B cell (primary cell): ENCODE results near the gene TMEM86A. TPM values are rescaled to one million over a fixed set of nuclear protein-coding genes. Genes with fewer than 3 reads are reported as not detected.

ENCODE experiments used
- ATAC-seq: fragments of 200-7000 bp; cut with Tn5 transposase; one replicate; pipeline ENCODE4 v1.10.0; 2021; ENCODE audit warnings: low read depth, mild to moderate bottlenecking, moderate number of reproducible peaks, moderate library complexity
- CTCF ChIA-PET: fragments of 350-600 bp; sonication (Branson Sonifier 250); formaldehyde crosslinking; loops from one replicate; lab custom pipeline; 2021; ENCODE audit warnings: antibody characterized with exemption, inconsistent platforms; lab: Charles Lee
- POLR2A ChIA-PET: fragments of 350-600 bp; sonication (Branson Sonifier 250); formaldehyde crosslinking; loops from one replicate; lab custom pipeline; 2021; ENCODE audit warnings: antibody characterized with exemption; lab: Charles Lee
- DNase-seq: peaks from one replicate; pipeline ENCODE4 v3.0.0; 2013
- H2AFZ ChIP-seq: 2 replicates; pipeline ENCODE4 v1.6.1; 2012; ENCODE audit warnings: mild to moderate bottlenecking, low read depth, low read length; ENCODE audit not compliant: insufficient read depth, poor library complexity, severe bottlenecking
- H3K27ac ChIP-seq, 2 donors: 1 replicate in 1 of 2; 2 replicates in 1 of 2; pipeline ENCODE4 v1.5.1; 2012 to 2013; ENCODE audit warnings: low read length in 2 of 2, mild to moderate bottlenecking in 2 of 2, moderate library complexity in 1 of 2
- H3K27me3 ChIP-seq, 4 experiments: fragments of 200-600 bp in 1 of 4; sonication (generic) in 1 of 4; replicated peaks in 1 of 4; 1 replicate in 2 of 4; 2 replicates in 2 of 4; pipeline versions ENCODE4 v1.6.1 to v1.7.0; 2013 to 2016; ENCODE audit warnings: low read length in 3 of 4, mild to moderate bottlenecking in 2 of 4, mixed read lengths in 1 of 4, moderate library complexity in 1 of 4; ENCODE audit not compliant: insufficient read depth in 4 of 4, control insufficient read depth in 3 of 4; ENCODE audit errors: control extremely low read depth in 1 of 4
- H3K36me3 ChIP-seq, 2 experiments: replicated peaks in 1 of 2; 1 replicate in 1 of 2; 2 replicates in 1 of 2; pipeline versions ENCODE4 v1.6.1 to v1.7.1; 2013; ENCODE audit warnings: low read length in 1 of 2; ENCODE audit not compliant: insufficient read depth in 2 of 2, control insufficient read depth in 1 of 2; ENCODE audit errors: control extremely low read depth in 1 of 2, extremely low read depth in 1 of 2
- H3K4me1 ChIP-seq, 2 donors: fragments of 200-600 bp in 1 of 2; sonication (generic) in 1 of 2; 1 replicate in 1 of 2; 2 replicates in 1 of 2; pipeline versions ENCODE4 v1.5.1 to v1.6.1; 2013 to 2017; ENCODE audit warnings: low read length in 2 of 2; ENCODE audit not compliant: control insufficient read depth in 2 of 2, insufficient read depth in 2 of 2
- H3K4me2 ChIP-seq: replicated peaks from 2 replicates; pipeline ENCODE3; 2012; ENCODE audit warnings: mild to moderate bottlenecking, low read depth, low read length; ENCODE audit not compliant: poor library complexity, severe bottlenecking
- H3K4me3 ChIP-seq, 5 experiments: fragments of 200-600 bp in 1 of 5; sonication (generic) in 1 of 5; 1 replicate in 3 of 5; 2 replicates in 2 of 5; pipeline versions ENCODE4 v1.5.1 to v1.7.0; 2011 to 2016; ENCODE audit warnings: low read length in 4 of 5, mild to moderate bottlenecking in 4 of 5, low read depth in 2 of 5, control low read depth in 1 of 5, moderate library complexity in 1 of 5; ENCODE audit not compliant: insufficient read depth in 1 of 5; ENCODE audit errors: control extremely low read depth in 1 of 5, extremely low read depth in 1 of 5
- H3K79me2 ChIP-seq: fragments of 200-600 bp; sonication (generic); one replicate; pipeline ENCODE4 v1.6.0; 2016; ENCODE audit warnings: low read length; ENCODE audit not compliant: control insufficient read depth, insufficient read depth
- H3K9ac ChIP-seq: fragments of 200-600 bp; sonication (generic); 2 replicates; pipeline ENCODE4 v1.6.1; 2017; ENCODE audit warnings: mild to moderate bottlenecking, low read length, moderate library complexity
- H3K9me3 ChIP-seq, 3 donors: one replicate each; pipeline versions ENCODE4 v1.6.1 to v1.7.1; 2013; ENCODE audit warnings: low read length in 2 of 3; ENCODE audit not compliant: control insufficient read depth in 2 of 3, insufficient read depth in 1 of 3; ENCODE audit errors: control extremely low read depth in 1 of 3
- H4K20me1 ChIP-seq: 2 replicates; pipeline ENCODE4 v1.6.0; 2012; ENCODE audit warnings: mild to moderate bottlenecking, low read length; ENCODE audit not compliant: insufficient read depth, control insufficient read depth, poor library complexity, severe bottlenecking
- H3K27ac Mint-ChIP-seq: one replicate; pipeline ENCODE4 v1.8.0; 2021; ENCODE audit warnings: mixed read lengths
- H3K27me3 Mint-ChIP-seq: one replicate; pipeline ENCODE4 v1.8.0; 2021; ENCODE audit warnings: mixed read lengths
- H3K4me1 Mint-ChIP-seq: one replicate; pipeline ENCODE4 v1.8.0; 2021; ENCODE audit warnings: mixed read lengths
- H3K4me3 Mint-ChIP-seq: one replicate; pipeline ENCODE4 v1.8.0; 2021; ENCODE audit warnings: mixed read lengths
- H3K9me3 Mint-ChIP-seq: one replicate; pipeline ENCODE4 v1.8.0; 2022; ENCODE audit warnings: mixed read lengths; ENCODE audit not compliant: insufficient read depth
- EZH2 ChIP-seq: IDR thresholded peaks from 2 replicates; pipeline ENCODE4 v1.6.1; 2012; ENCODE audit warnings: borderline replicate concordance, low read depth, mild to moderate bottlenecking, moderate library complexity, low read length; ENCODE audit not compliant: insufficient read depth, poor library complexity, severe bottlenecking
- WGBS: methylation state at CpG from one replicate; pipeline ENCODE4 v1.1.5; 2013; ENCODE audit warnings: missing lambda C conversion rate; ENCODE audit not compliant: insufficient coverage; 5-methylcytosine and 5-hydroxymethylcytosine counted together
- intact Hi-C: fragments of 100-400 bp; cut with micrococcal nuclease; formaldehyde crosslinking; loops from one replicate; pipeline ENCODE4 v1.10.0; 2022
- polyA plus RNA-seq: library from polyadenylated mRNA; depleted of rRNA; stranded (reverse); fragments of >200 nt; gene quantifications from 2 replicates; pipeline ENCODE4 v1.2.3, GENCODE V29; 2012
- total RNA-seq, 2 donors: library from RNA; stranded (reverse); fragments of 120-200 nt in 1 of 2; gene quantifications; 1 replicate in 1 of 2; 2 replicates in 1 of 2; pipeline versions ENCODE4 v1.2.3 to v1.2.4, GENCODE V29; 2013 to 2022
- TF ChIP-seq, protein P1 (sequence below): fragments of 200-600 bp; IDR thresholded peaks from one replicate; pipeline ENCODE4 v1.8.0; 2022; ENCODE audit warnings: antibody characterized with exemption, mild to moderate bottlenecking

Gene TMEM86A
- total and polyA plus RNA-seq, 2 donors (not counting 1 experiment from before 2014, with no cell fraction given): 0.40 to 1.1 TPM

DNA sequence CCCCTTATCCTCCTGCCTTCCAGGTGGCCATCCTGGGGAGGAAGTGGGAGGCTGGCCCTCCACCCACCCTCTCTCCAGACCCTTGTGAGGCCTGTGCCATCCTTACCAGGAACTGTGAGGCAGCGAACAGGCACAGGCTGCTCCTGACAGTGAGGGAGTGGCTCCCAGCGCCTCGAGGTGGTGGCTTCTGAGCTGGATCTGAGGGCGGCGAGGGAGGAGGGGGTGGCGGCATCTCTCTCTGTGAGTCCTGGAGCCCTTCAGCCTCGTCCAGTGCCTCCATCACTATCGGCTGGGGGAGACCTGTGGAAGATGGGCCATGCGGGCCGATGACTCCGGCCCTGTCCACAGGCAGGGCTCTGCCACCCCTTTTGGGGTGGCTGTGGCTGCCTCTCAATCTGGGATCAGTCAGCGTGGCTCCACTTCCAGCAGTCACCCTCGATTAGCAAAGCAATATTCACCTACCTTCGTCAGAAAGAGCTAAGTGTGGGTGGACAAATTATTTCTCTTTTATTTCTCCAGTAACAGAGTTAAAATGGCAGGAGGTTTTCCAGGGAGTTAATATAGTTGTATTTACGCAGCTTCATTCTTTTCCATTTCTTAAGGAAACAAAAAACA lies 45.4 kb downstream of the TMEM86A start:
- no peaks in the 10 kb centered on the region for H3K79me2 ChIP-seq
- ATAC-seq (no peak), DNase-seq (no peak)
- CTCF ChIA-PET: interaction anchor here (1.0 to 1.7 kb wide), 4 partner anchors 12 to 629 kb away, joined by 3 to 5 read pairs (median 4); no protein-coding TSS in a partner anchor
- intact Hi-C loops: no loop called here
- H2AFZ ChIP-seq: no peak overlapping the region
- POLR2A ChIA-PET: no interaction called here
- Mint-ChIP-seq H3K27ac (no peak overlapping the region), H3K9me3 (no peaks in the 10 kb centered on the region), H3K4me3 (no peak overlapping the region), H3K27me3 (peaks cover 3% of the 10 kb centered on the region), H3K4me1 (no peaks in the 10 kb centered on the region)
- no peaks in the 10 kb centered on the region for H4K20me1 ChIP-seq
- 92% methylated on average over 10 of the region's 15 CpGs for WGBS
- no peak overlapping the region for H3K4me3 ChIP-seq
- no peaks in the 10 kb centered on the region for H3K36me3 ChIP-seq
- no peak overlapping the region for H3K4me2 ChIP-seq
- H3K9ac ChIP-seq: no peak overlapping the region
- TF ChIP-seq EZH2: no peak
- TF ChIP-seq, protein P1, sequence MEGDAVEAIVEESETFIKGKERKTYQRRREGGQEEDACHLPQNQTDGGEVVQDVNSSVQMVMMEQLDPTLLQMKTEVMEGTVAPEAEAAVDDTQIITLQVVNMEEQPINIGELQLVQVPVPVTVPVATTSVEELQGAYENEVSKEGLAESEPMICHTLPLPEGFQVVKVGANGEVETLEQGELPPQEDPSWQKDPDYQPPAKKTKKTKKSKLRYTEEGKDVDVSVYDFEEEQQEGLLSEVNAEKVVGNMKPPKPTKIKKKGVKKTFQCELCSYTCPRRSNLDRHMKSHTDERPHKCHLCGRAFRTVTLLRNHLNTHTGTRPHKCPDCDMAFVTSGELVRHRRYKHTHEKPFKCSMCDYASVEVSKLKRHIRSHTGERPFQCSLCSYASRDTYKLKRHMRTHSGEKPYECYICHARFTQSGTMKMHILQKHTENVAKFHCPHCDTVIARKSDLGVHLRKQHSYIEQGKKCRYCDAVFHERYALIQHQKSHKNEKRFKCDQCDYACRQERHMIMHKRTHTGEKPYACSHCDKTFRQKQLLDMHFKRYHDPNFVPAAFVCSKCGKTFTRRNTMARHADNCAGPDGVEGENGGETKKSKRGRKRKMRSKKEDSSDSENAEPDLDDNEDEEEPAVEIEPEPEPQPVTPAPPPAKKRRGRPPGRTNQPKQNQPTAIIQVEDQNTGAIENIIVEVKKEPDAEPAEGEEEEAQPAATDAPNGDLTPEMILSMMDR: no peak
- no peak overlapping the region for H3K27ac ChIP-seq
- H3K4me1 ChIP-seq: no peaks in the 10 kb centered on the region
- peaks cover 0 to 2% (median 0%) of the 10 kb centered on the region in 4 experiments for H3K27me3 ChIP-seq
- no peaks in the 10 kb centered on the region for H3K9me3 ChIP-seq

DNA sequence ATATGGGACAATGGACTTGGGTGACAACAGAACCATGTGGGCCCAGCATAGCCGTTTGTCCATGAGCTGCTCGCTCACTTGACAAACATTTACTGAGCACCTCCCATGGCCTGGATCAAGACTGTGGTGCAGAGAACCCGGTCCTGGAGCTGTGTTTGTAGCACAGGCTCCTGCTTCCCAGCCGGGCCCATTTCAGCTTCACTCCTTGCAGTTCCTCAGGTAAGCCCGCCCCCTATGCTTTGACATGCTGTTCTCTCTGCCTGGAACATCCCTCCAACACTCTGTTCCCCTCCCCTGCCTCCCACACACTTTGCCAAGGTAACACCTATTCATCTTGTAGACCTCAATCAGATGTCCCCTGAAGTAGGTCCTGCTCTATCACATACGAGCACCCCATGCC lies 46.7 kb downstream of the TMEM86A start:
- H3K4me1 Mint-ChIP-seq: no peaks in the 10 kb centered on the region
- Histone ChIP-seq H3K9me3 (no peaks in the 10 kb centered on the region), H3K4me1 (no peaks in the 10 kb centered on the region), H3K79me2 (no peaks in the 10 kb centered on the region), H3K4me3 (no peak overlapping the region), H3K9ac (no peak overlapping the region), H3K36me3 (no peaks in the 10 kb centered on the region), H3K27ac (no peak overlapping the region), H3K4me2 (no peak overlapping the region), H2AFZ (no peak overlapping the region), H3K27me3 (peaks cover 0 to 2% (median 0%) of the 10 kb centered on the region in 4 experiments), H4K20me1 (no peaks in the 10 kb centered on the region)
- POLR2A ChIA-PET: no interaction called here
- ATAC-seq (no peak), DNase-seq (no peak)
- CTCF ChIA-PET: interaction anchor here (0.8 to 1.7 kb wide), 3 partner anchors 13 to 746 kb away, joined by 3 to 5 read pairs (median 4); no protein-coding TSS in a partner anchor
- TF ChIP-seq, protein P1: no peak
- no peak for TF ChIP-seq EZH2
- WGBS: 88% methylated on average over 6 of the region's 6 CpGs
- no peak overlapping the region for H3K4me3 Mint-ChIP-seq
- intact Hi-C loops: no loop called here
- H3K9me3 Mint-ChIP-seq: no peaks in the 10 kb centered on the region
- H3K27me3 Mint-ChIP-seq: peaks cover 3% of the 10 kb centered on the region
- no peak overlapping the region for H3K27ac Mint-ChIP-seq
